ENCODE measurements around the gene MRPS10. TPM values are rescaled to one million over a fixed set of nuclear protein-coding genes. Genes with fewer than 3 reads are reported as not detected.

MRPS10 gene
- total and polyA plus RNA-seq, 2 donors (not counting 3 experiments of a cell fraction or from before 2014, with no cell fraction given), result 23.2 to 37.7 TPM

DNA sequence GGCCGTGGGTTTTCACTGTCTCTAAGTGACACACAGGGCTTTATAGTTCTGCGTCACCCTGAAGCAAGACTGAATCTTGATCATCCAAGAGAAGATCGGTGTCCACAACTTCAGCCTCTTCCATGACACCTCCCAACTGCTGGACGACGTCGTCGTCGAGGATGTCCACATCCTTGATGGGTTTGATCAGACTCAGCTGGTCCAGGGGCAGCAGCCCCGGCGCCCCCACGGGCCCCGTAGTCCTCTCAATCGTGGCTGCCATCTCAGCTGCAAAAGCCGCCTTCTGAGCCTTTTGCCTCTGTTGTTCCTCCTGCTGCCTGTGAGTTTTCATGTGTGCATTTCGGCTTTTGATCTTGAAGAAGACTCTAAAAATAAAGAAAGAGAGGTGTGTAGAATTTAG, 10.6 kb upstream of the MRPS10 start:
- ChIA-PET CTCF (no interaction called here), POLR2A (no interaction called here)
- Histone ChIP-seq H3K9me1 (replicated peaks; ENCODE audit: control insufficient read depth, extremely low read depth, insufficient read depth, low read length) (no peaks in the 10 kb centered on the region), H3K4me1 (ENCODE audit: control insufficient read depth, extremely low read depth, insufficient read depth, low read length) (peaks cover 4% of the 10 kb centered on the region), H3K27ac (ENCODE audit: insufficient read depth, low read depth, low read length) (no peak overlapping the region), H4K20me1 (replicated peaks; ENCODE audit: control insufficient read depth, extremely low read depth, insufficient read depth, low read length) (no peaks in the 10 kb centered on the region), H3K9ac (replicated peaks; ENCODE audit: extremely low read depth, insufficient read depth, low read length) (no peak overlapping the region), H2AFZ (ENCODE audit: low read depth, low read length) (no peak overlapping the region), H3K4me3 (replicated peaks in 1 of 3; ENCODE audit: insufficient read depth in 1 of 3, low read depth in 1 of 3, low read length in 3 of 3) (no peak overlapping the region), H3K4me2 (ENCODE audit: insufficient read depth, low read length) (no peak overlapping the region), H3K9me3 (replicated peaks; ENCODE audit: control insufficient read depth, insufficient read depth, low read length) (no peaks in the 10 kb centered on the region), H3K79me2 (ENCODE audit: control insufficient read depth, insufficient read depth, low read length) (no peaks in the 10 kb centered on the region), H3K27me3 (ENCODE audit: control insufficient read depth in 2 of 2, insufficient read depth in 2 of 2, low read length in 2 of 2) (no peaks in the 10 kb centered on the region), H3K36me3 (ENCODE audit: control insufficient read depth in 2 of 2, extremely low read depth in 1 of 2, insufficient read depth in 2 of 2, low read length in 2 of 2) (no peaks in the 10 kb centered on the region)
- intact Hi-C loops (cut with micrococcal nuclease), result no loop called here
- FAIRE-seq, result no peak
- no peak for DNase-seq (ENCODE audit: low read depth, low spot score)
- TF ChIP-seq GATA2 (IDR thresholded peaks at IDR 0.05; ENCODE audit: insufficient read depth, insufficient read length, low read depth, low read length) (no peak), POLR2AphosphoS5 (IDR thresholded peaks at IDR 0.05; ENCODE audit: insufficient read depth, low read depth, low read length) (no peak), MYC (IDR thresholded peaks at IDR 0.05; ENCODE audit: low read depth, low read length) (no peak), EZH2 (IDR thresholded peaks at IDR 0.05; ENCODE audit: borderline replicate concordance, low read depth, low read length, severe bottlenecking) (no peak), JUN (IDR thresholded peaks at IDR 0.05; ENCODE audit: borderline replicate concordance, insufficient read depth, insufficient read length, low read depth) (no peak), POLR2A (IDR thresholded peaks at IDR 0.05; ENCODE audit: low read depth, low read length) (no peak), FOS (IDR thresholded peaks at IDR 0.05; ENCODE audit: borderline replicate concordance, insufficient read depth, low read length) (no peak), MAX (IDR thresholded peaks at IDR 0.05; ENCODE audit: insufficient read depth, insufficient read length) (no peak)
- TF ChIP-seq, protein P1, sequence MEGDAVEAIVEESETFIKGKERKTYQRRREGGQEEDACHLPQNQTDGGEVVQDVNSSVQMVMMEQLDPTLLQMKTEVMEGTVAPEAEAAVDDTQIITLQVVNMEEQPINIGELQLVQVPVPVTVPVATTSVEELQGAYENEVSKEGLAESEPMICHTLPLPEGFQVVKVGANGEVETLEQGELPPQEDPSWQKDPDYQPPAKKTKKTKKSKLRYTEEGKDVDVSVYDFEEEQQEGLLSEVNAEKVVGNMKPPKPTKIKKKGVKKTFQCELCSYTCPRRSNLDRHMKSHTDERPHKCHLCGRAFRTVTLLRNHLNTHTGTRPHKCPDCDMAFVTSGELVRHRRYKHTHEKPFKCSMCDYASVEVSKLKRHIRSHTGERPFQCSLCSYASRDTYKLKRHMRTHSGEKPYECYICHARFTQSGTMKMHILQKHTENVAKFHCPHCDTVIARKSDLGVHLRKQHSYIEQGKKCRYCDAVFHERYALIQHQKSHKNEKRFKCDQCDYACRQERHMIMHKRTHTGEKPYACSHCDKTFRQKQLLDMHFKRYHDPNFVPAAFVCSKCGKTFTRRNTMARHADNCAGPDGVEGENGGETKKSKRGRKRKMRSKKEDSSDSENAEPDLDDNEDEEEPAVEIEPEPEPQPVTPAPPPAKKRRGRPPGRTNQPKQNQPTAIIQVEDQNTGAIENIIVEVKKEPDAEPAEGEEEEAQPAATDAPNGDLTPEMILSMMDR (IDR thresholded peaks at IDR 0.05; ENCODE audit: extremely low read depth in 1 of 2, insufficient read depth in 1 of 2, low read depth in 1 of 2, low read length in 2 of 2), result no peak
- no TSS peak for BruUV-seq (replicated peaks)
- dilution Hi-C loops (cut with MboI; ENCODE audit: extremely low pct_ligation_motif_present, low sequenced_read_pairs), result no loop called here
